H1 (cell line): Measurements from ENCODE around the gene NSUN6. TPM values are rescaled to one million over a fixed set of nuclear protein-coding genes. Genes with fewer than 3 reads are reported as not detected.

ENCODE experiments used
- CTCF ChIA-PET: fragments of 300-600 bp; sonication (Branson Sonifier 250); formaldehyde crosslinking; loops from one replicate; lab custom pipeline; 2021; ENCODE audit not compliant: partially characterized antibody; lab: Charles Lee
- POLR2A ChIA-PET: fragments of 300-600 bp; sonication (Branson Sonifier 250); formaldehyde crosslinking; loops from one replicate; lab custom pipeline; 2021; ENCODE audit warnings: inconsistent platforms; ENCODE audit not compliant: partially characterized antibody; lab: Charles Lee
- DNase-seq, 2 experiments: peaks; one replicate each; pipeline versions ENCODE4 v3.0.0 to v3.0.0-alpha.2; 2010 to 2022; ENCODE audit warnings: low spot score in 2 of 2, low read depth in 1 of 2, mixed read lengths in 1 of 2
- FAIRE-seq: peaks from 2 replicates; lab custom pipeline; 2011; peaks lifted over from hg19 to GRCh38; lab: Jason Lieb, UNC
- H2AFZ ChIP-seq: 2 replicates; pipeline ENCODE4 v1.8.1; 2012; ENCODE audit warnings: low read length, inconsistent platforms
- H2AK5ac ChIP-seq: 2 replicates; pipeline ENCODE4 v1.6.1; 2013; ENCODE audit warnings: low read depth, low read length
- H2BK120ac ChIP-seq: replicated peaks from 2 replicates; pipeline ENCODE3; 2013; ENCODE audit warnings: low read depth, low read length, inconsistent platforms
- H2BK12ac ChIP-seq: 2 replicates; pipeline ENCODE4 v1.6.1; 2013; ENCODE audit warnings: low read depth, low read length
- H2BK15ac ChIP-seq: 2 replicates; pipeline ENCODE4 v1.6.1; 2013; ENCODE audit warnings: low read length
- H2BK20ac ChIP-seq: 2 replicates; pipeline ENCODE4 v1.6.1; 2013; ENCODE audit warnings: low read length
- H2BK5ac ChIP-seq: 2 replicates; pipeline ENCODE4 v1.6.1; 2013; ENCODE audit warnings: low read depth, low read length
- H3K14ac ChIP-seq: 2 replicates; pipeline ENCODE4 v1.6.1; 2013; ENCODE audit warnings: inconsistent platforms; ENCODE audit not compliant: insufficient read length
- H3K18ac ChIP-seq: 2 replicates; pipeline ENCODE4 v1.6.1; 2013; ENCODE audit warnings: low read length; ENCODE audit errors: extremely low read depth
- H3K23ac ChIP-seq: 2 replicates; pipeline ENCODE4 v1.6.1; 2013; ENCODE audit warnings: inconsistent platforms; ENCODE audit not compliant: insufficient read length
- H3K23me2 ChIP-seq: 2 replicates; pipeline ENCODE4 v1.6.1; 2013; ENCODE audit warnings: low read depth, low read length
- H3K27ac ChIP-seq: 2 replicates; pipeline ENCODE4 v1.6.1; 2011; ENCODE audit warnings: low read depth, low read length, inconsistent platforms
- H3K27me3 ChIP-seq, 4 experiments: replicated peaks in 1 of 4; 1 replicate in 1 of 4; 2 replicates in 3 of 4; pipeline versions ENCODE4 v1.6.1 to v1.8.1; 2011 to 2013; ENCODE audit warnings: low read length in 3 of 4, mild to moderate bottlenecking in 3 of 4, inconsistent platforms in 2 of 4, mixed read lengths in 2 of 4, moderate library complexity in 1 of 4; ENCODE audit not compliant: control insufficient read depth in 3 of 4, insufficient read depth in 3 of 4; ENCODE audit errors: extremely low read depth in 1 of 4
- H3K36me3 ChIP-seq, 4 experiments: 2 replicates each; pipeline versions ENCODE4 v1.6.1 to v1.8.1; 2011 to 2013; ENCODE audit warnings: mild to moderate bottlenecking in 4 of 4, low read length in 3 of 4, moderate library complexity in 2 of 4, control low read depth in 1 of 4, inconsistent platforms in 1 of 4; ENCODE audit not compliant: insufficient read depth in 4 of 4, control insufficient read depth in 2 of 4
- H3K4ac ChIP-seq: replicated peaks from 2 replicates; pipeline ENCODE3; 2013; ENCODE audit warnings: low read length, low read depth, mixed read lengths, inconsistent platforms; ENCODE audit not compliant: insufficient read length
- H3K4me1 ChIP-seq, 4 experiments: replicated peaks in 1 of 4; 1 replicate in 1 of 4; 2 replicates in 3 of 4; pipeline versions ENCODE4 v1.6.1 to v1.8.1; 2011 to 2013; ENCODE audit warnings: low read length in 3 of 4, inconsistent platforms in 2 of 4, mixed read lengths in 1 of 4; ENCODE audit not compliant: insufficient read depth in 4 of 4, control insufficient read depth in 3 of 4
- H3K4me2 ChIP-seq, 2 experiments: 2 replicates each; pipeline versions ENCODE4 v1.6.1 to v1.8.1; 2011 to 2013; ENCODE audit warnings: low read depth in 2 of 2, low read length in 2 of 2, control low read depth in 1 of 2, inconsistent platforms in 1 of 2, mild to moderate bottlenecking in 1 of 2; ENCODE audit not compliant: insufficient read depth in 1 of 2
- H3K4me3 ChIP-seq, 4 experiments: fragments of 200-600, 300-600 bp in 1 of 4; sonication (generic), shearing (Covaris generic), sonication (Bioruptor Twin) in 1 of 4; 2 replicates each; pipeline versions ENCODE4 v1.5.1 to v1.8.1; 2011 to 2016; ENCODE audit warnings: low read length in 4 of 4, low read depth in 3 of 4, control low read depth in 2 of 4, inconsistent platforms in 2 of 4, mild to moderate bottlenecking in 2 of 4, mixed read lengths in 1 of 4, moderate library complexity in 1 of 4; ENCODE audit not compliant: insufficient read depth in 2 of 4; ENCODE audit errors: extremely low read depth in 1 of 4
- H3K56ac ChIP-seq: replicated peaks from 2 replicates; pipeline ENCODE3; 2013; ENCODE audit warnings: low read depth, mild to moderate bottlenecking, mixed read lengths, low read length, inconsistent platforms; ENCODE audit not compliant: insufficient read length
- H3K79me1 ChIP-seq: 2 replicates; pipeline ENCODE4 v1.6.1; 2013; ENCODE audit warnings: low read depth, low read length, control low read depth
- H3K79me2 ChIP-seq, 2 experiments: 2 replicates each; pipeline versions ENCODE4 v1.6.1 to v1.8.1; 2012 to 2013; ENCODE audit warnings: low read length in 2 of 2, mild to moderate bottlenecking in 2 of 2, inconsistent platforms in 1 of 2; ENCODE audit not compliant: insufficient read depth in 2 of 2, control insufficient read depth in 1 of 2
- H3K9ac ChIP-seq, 4 experiments: replicated peaks in 1 of 4; 1 replicate in 1 of 4; 2 replicates in 3 of 4; pipeline versions ENCODE4 v1.6.1 to v1.8.1; 2011 to 2013; ENCODE audit warnings: low read depth in 3 of 4, low read length in 3 of 4, control low read depth in 2 of 4, mild to moderate bottlenecking in 2 of 4, moderate library complexity in 2 of 4, inconsistent platforms in 1 of 4; ENCODE audit errors: extremely low read depth in 1 of 4
- H3K9me3 ChIP-seq, 2 experiments: 2 replicates each; pipeline versions ENCODE4 v1.6.1 to v1.8.1; 2012 to 2013; ENCODE audit warnings: mild to moderate bottlenecking in 2 of 2, moderate library complexity in 2 of 2, control low read depth in 1 of 2, inconsistent platforms in 1 of 2, low read depth in 1 of 2, low read length in 1 of 2, mixed read lengths in 1 of 2; ENCODE audit not compliant: insufficient read depth in 2 of 2
- H4K20me1 ChIP-seq, 2 experiments: replicated peaks in 1 of 2; 2 replicates each; pipeline versions ENCODE3 to v1.8.1; 2011 to 2013; ENCODE audit warnings: inconsistent platforms in 2 of 2, low read length in 2 of 2, mild to moderate bottlenecking in 1 of 2; ENCODE audit not compliant: insufficient read depth in 2 of 2, control insufficient read depth in 1 of 2
- H4K5ac ChIP-seq: 2 replicates; pipeline ENCODE4 v1.6.1; 2013; ENCODE audit warnings: low read length, low read depth, mixed read lengths, inconsistent platforms; ENCODE audit not compliant: insufficient read length
- H4K8ac ChIP-seq: 2 replicates; pipeline ENCODE4 v1.8.0; 2013; ENCODE audit warnings: mild to moderate bottlenecking, moderate library complexity, low read length, inconsistent platforms; ENCODE audit not compliant: insufficient read depth; ENCODE audit errors: extremely low read depth
- H4K91ac ChIP-seq: replicated peaks from 2 replicates; pipeline ENCODE3; 2013; ENCODE audit warnings: low read length, mixed read lengths, inconsistent platforms; ENCODE audit not compliant: insufficient read length
- CTCF ChIP-seq, 3 experiments: IDR thresholded peaks; 1 replicate in 2 of 3; 2 replicates in 1 of 3; pipeline versions ENCODE4 v1.5.1 to v1.6.1; 2011; ENCODE audit warnings: low read length in 3 of 3, mild to moderate bottlenecking in 3 of 3, inconsistent platforms in 2 of 3, low read depth in 1 of 3, moderate library complexity in 1 of 3; ENCODE audit not compliant: insufficient read depth in 1 of 3; ENCODE audit errors: control extremely low read depth in 1 of 3
- RAD21 ChIP-seq, 2 experiments: IDR thresholded peaks in 1 of 2; conservative IDR thresholded peaks in 1 of 2; 2 replicates each; pipeline ENCODE4 v1.6.1; 2011; ENCODE audit warnings: low read depth in 2 of 2, low read length in 2 of 2, improper control_type of control experiment in 1 of 2, inconsistent platforms in 1 of 2, mild to moderate bottlenecking in 1 of 2, moderate library complexity in 1 of 2
- TEAD4 ChIP-seq: IDR thresholded peaks from 2 replicates; pipeline ENCODE4 v1.6.1; 2012; ENCODE audit warnings: low read depth, low read length, inconsistent platforms, mixed read lengths
- WGBS, 2 experiments: shearing (Covaris generic) in 1 of 2; methylation state at CpG; one replicate each; pipeline versions ENCODE4 v1.1.6 to v1.1.7; 2013 to 2015; ENCODE audit warnings: low lambda C conversion rate in 2 of 2, mixed read lengths in 2 of 2, inconsistent platforms in 1 of 2, low coverage in 1 of 2, missing lambda C conversion rate in 1 of 2; ENCODE audit not compliant: insufficient replicate concordance in 2 of 2, insufficient coverage in 1 of 2, insufficient read length in 1 of 2; ENCODE audit errors: extremely low coverage in 1 of 2, missing lambda C conversion rate in 1 of 2; 5-methylcytosine and 5-hydroxymethylcytosine counted together
- polyA plus RNA-seq, 7 experiments: library from polyadenylated mRNA; depleted of rRNA in 3 of 7; stranded (reverse) in 5 of 7; unstranded in 2 of 7; fragments of >200 nt in 5 of 7; fragments of 200-250 nt in 2 of 7; gene quantifications; 1 replicate in 5 of 7; 2 replicates in 1 of 7; 4 replicates in 1 of 7; pipeline versions ENCODE4 v1.2.1 to v1.2.3, GENCODE V29; 2011 to 2013; ENCODE audit warnings: missing spikeins in 2 of 7, mixed read lengths in 2 of 7
- total RNA-seq: library from RNA; stranded (reverse); fragmentation: NEBNext Ultra II Directional; extraction: Animal tissue kit (Norgen Biotek cat#: 25700); gene quantifications from 2 replicates; pipeline ENCODE4 v1.2.1, GENCODE V29; 2021

The NSUN6 gene
- total and polyA plus RNA-seq, 2 of the 8 experiments (the other 6 are each of a cell fraction or from before 2014, with no cell fraction given) = 5.9 to 14.4 TPM

DNA sequence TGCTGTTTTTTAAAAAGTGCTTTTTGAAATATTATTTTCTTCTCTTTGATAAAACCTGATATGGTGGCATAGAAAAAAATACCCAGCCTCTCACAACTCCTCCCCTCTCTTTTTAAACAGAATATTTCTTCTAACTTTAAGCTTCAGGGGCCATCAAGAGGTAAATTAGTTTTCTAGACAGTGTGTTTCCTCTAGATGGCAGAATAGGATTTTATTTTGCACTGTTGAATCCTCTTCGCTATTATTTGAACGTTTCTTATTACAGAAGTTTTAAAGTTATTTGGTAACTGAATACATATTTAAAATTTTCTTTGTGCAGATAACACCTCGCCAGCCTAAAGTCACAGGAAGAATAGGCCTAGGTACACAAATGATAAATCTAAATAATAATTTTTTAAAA lies 38.1 kb upstream of the NSUN6 start:
- no peak overlapping the region for H2BK120ac ChIP-seq
- CTCF ChIA-PET = interaction anchor here (1.0 to 1.3 kb wide), 2 partner anchors 24 to 480 kb away, joined by 3 read pairs; no protein-coding TSS in a partner anchor
- no peak overlapping the region for H2AK5ac ChIP-seq
- no peak overlapping the region for H3K4me2 ChIP-seq
- no peak overlapping the region for H2BK15ac ChIP-seq
- no peaks in the 10 kb centered on the region for H3K36me3 ChIP-seq
- no peak overlapping the region for H3K23ac ChIP-seq
- no peaks in the 10 kb centered on the region for H3K23me2 ChIP-seq
- WGBS, 2 experiments = 62% methylated on average over 3 of the region's 3 CpGs; no CpG with 5 or more reads in 1 of the 2 experiments
- no peak overlapping the region for H2BK5ac ChIP-seq
- no peak overlapping the region for H2BK20ac ChIP-seq
- H3K9me3 ChIP-seq = no peaks in the 10 kb centered on the region
- no peak overlapping the region for H3K18ac ChIP-seq
- DNase-seq (no peak), FAIRE-seq (no peak)
- no peak overlapping the region for H4K91ac ChIP-seq
- no peak overlapping the region for H2AFZ ChIP-seq
- no peak overlapping the region for H3K4me3 ChIP-seq
- H4K20me1 ChIP-seq = no peaks in the 10 kb centered on the region
- H3K9ac ChIP-seq = no peak overlapping the region
- no peak overlapping the region for H4K8ac ChIP-seq
- TF ChIP-seq TEAD4 (no peak), CTCF (IDR thresholded peaks at IDR 0.05; ENCODE audit: control extremely low read depth in 1 of 3, insufficient read depth in 1 of 3, low read depth in 1 of 3, low read length in 3 of 3) (peak in 1 of 3 experiments; percentile 7; a peak in 1 of 4 replicates), RAD21 (IDR thresholded peaks at IDR 0.05 in 1 of 2, conservative IDR thresholded peaks at IDR 0.05 in 1 of 2; ENCODE audit: low read depth in 2 of 2, low read length in 2 of 2) (peak; percentile 55 to 65)
- TF ChIP-seq, all 59 proteins: peak for 2
- Histone ChIP-seq H3K56ac (no peak overlapping the region), H3K27ac (no peak overlapping the region), H4K5ac (no peak overlapping the region), H3K14ac (no peak overlapping the region), H3K4me1 (0 out of 7 replicates have a peak, but pooled peaks cover 0 to 2% (median under 1%) of the 10 kb centered on the region in 4 experiments), H3K79me2 (no peaks in the 10 kb centered on the region), H3K27me3 (no peaks in the 10 kb centered on the region), H3K4ac (no peak overlapping the region), H3K79me1 (no peaks in the 10 kb centered on the region), H2BK12ac (no peak overlapping the region)
- POLR2A ChIA-PET = interaction anchor here (1.3 kb wide), 1 partner anchor 11 kb away, joined by 3 read pairs; no protein-coding TSS in a partner anchor
